Bone marrow (tissue), 2 donors: ENCODE measurements around the gene UROS.

Experiments used
- DNase-seq, 2 donors: peaks; one replicate each; lab custom pipeline; 2025; lab: John Stamatoyannopoulos, UW

Gene UROS

GRCh38 chr10:125788156-125789034, 34.7 kb downstream of the UROS start:
- DNase-seq = no peak

GRCh38 chr10:125785791-125786190, 37.3 kb downstream of the UROS start:
- no peak for DNase-seq

GRCh38 chr10:125783957-125784356, 39.1 kb downstream of the UROS start:
- no peak for DNase-seq

GRCh38 chr10:125783408-125783807, 39.6 kb downstream of the UROS start:
- DNase-seq = no peak

- no peak for DNase-seq
These were observed 40.4 kb downstream of the UROS start for GRCh38 chr10:125782616-125783015.

GRCh38 chr10:125782054-125782453, 41.0 kb downstream of the UROS start:
- DNase-seq = no peak

- DNase-seq = no peak
These were observed 41.7 kb downstream of the UROS start for GRCh38 chr10:125781374-125781773.

- DNase-seq = no peak
These were observed 43.4 kb downstream of the UROS start for GRCh38 chr10:125779403-125780327.

- DNase-seq = no peak
These were observed 44.5 kb downstream of the UROS start for GRCh38 chr10:125778556-125778955.

- no peak for DNase-seq
These were observed 45.3 kb downstream of the UROS start for GRCh38 chr10:125777806-125778205.

GRCh38 chr10:125775491-125776106, 47.5 kb downstream of the UROS start, which contains the start of gene MMP21:
MMP21 (minus strand) TSS chr10:125775821; CDS start chr10:125775821, 0 bp downstream.
- no peak for DNase-seq

GRCh38 chr10:125774581-125775191, 48.4 kb downstream of the UROS start:
- DNase-seq = no peak

GRCh38 chr10:125773687-125774543, 49.1 kb downstream of the UROS start:
- no peak for DNase-seq

- DNase-seq = no peak
These were observed 50.2 kb downstream of the UROS start for GRCh38 chr10:125772864-125773180.

GRCh38 chr10:125772112-125772863, 50.8 kb downstream of the UROS start:
- DNase-seq = no peak

- DNase-seq = no peak
These were observed 52.2 kb downstream of the UROS start for GRCh38 chr10:125770844-125771243.

- DNase-seq = no peak
These were observed 53.9 kb downstream of the UROS start for GRCh38 chr10:125769175-125769574.

- no peak for DNase-seq
These were observed 54.7 kb downstream of the UROS start for GRCh38 chr10:125768219-125768855.

GRCh38 chr10:125766511-125766910, 56.5 kb downstream of the UROS start:
- DNase-seq = no peak

GRCh38 chr10:125765835-125766234, 57.2 kb downstream of the UROS start:
- DNase-seq = no peak
